HEK293 (cell line): ENCODE results near the gene JHY.

Source experiments
- CTCF ChIA-PET: fragments of 350-600 bp; formaldehyde crosslinking; extraction: SDS; loops from one replicate; lab custom pipeline; 2021; ENCODE audit warnings: antibody characterized with exemption; lab: Yijun Ruan, JAX
- POLR2A ChIA-PET: fragments of 300-600 bp; formaldehyde crosslinking; extraction: SDS; loops from one replicate; lab custom pipeline; 2020; ENCODE audit warnings: antibody characterized with exemption, inconsistent platforms; lab: Yijun Ruan, JAX
- H3K27ac ChIP-seq: fragments of 200-500 bp; sonication (Bioruptor generic); 2 replicates; pipeline ENCODE4 v1.5.1; 2014; ENCODE audit warnings: low read depth, low read length, control low read depth, inconsistent platforms; ENCODE audit errors: extremely low read depth
- H3K36me3 ChIP-seq, 2 experiments: fragments of 200-500 bp in 1 of 2; sonication (Bioruptor generic) in 1 of 2; 1 replicate in 1 of 2; 2 replicates in 1 of 2; pipeline ENCODE4 v1.5.1; 2014 to 2017; ENCODE audit warnings: inconsistent platforms in 2 of 2, low read length in 2 of 2; ENCODE audit not compliant: control insufficient read depth in 2 of 2, insufficient read depth in 1 of 2
- H3K4me1 ChIP-seq: fragments of 200-500 bp; sonication (Bioruptor generic); 2 replicates; pipeline ENCODE4 v1.5.1; 2014; ENCODE audit warnings: mild to moderate bottlenecking, low read length, inconsistent platforms; ENCODE audit not compliant: control insufficient read depth, insufficient read depth
- H3K4me3 ChIP-seq: 2 replicates; pipeline ENCODE4 v1.5.1; 2011; ENCODE audit warnings: low read depth, mild to moderate bottlenecking, control low read depth, low read length, moderate library complexity
- H3K9me3 ChIP-seq: fragments of 200-500 bp; sonication (Bioruptor generic); 2 replicates; pipeline ENCODE4 v1.5.1; 2014; ENCODE audit warnings: low read depth, low read length, inconsistent platforms; ENCODE audit not compliant: control insufficient read depth, insufficient read depth
- GLIS1 ChIP-seq: fragments of 450-650 bp; formaldehyde crosslinking; IDR thresholded peaks from 2 replicates; pipeline ENCODE4 v1.5.1; 2016; ENCODE audit warnings: missing biosample characterization, missing genetic modification characterization
- IKZF3 ChIP-seq: fragments of 450-650 bp; IDR thresholded peaks from 2 replicates; pipeline ENCODE4 v1.5.0; 2018; ENCODE audit warnings: missing biosample characterization, mild to moderate bottlenecking, missing genetic modification characterization, moderate library complexity
- KLF1 ChIP-seq: fragments of 450-650 bp; formaldehyde crosslinking; IDR thresholded peaks from 2 replicates; pipeline ENCODE4 v1.5.1; 2016; ENCODE audit warnings: missing biosample characterization, missing genetic modification characterization
- KLF16 ChIP-seq: fragments of 450-650 bp; formaldehyde crosslinking; IDR thresholded peaks from 2 replicates; pipeline ENCODE4 v1.5.1; 2017; ENCODE audit warnings: missing biosample characterization, missing genetic modification characterization
- MZF1 ChIP-seq: fragments of 450-650 bp; formaldehyde crosslinking; IDR thresholded peaks from 2 replicates; pipeline ENCODE4 v1.5.1; 2017; ENCODE audit warnings: missing biosample characterization, missing genetic modification characterization, borderline replicate concordance
- REST ChIP-seq: fragments of 450-650 bp; formaldehyde crosslinking; IDR thresholded peaks from 2 replicates; pipeline ENCODE4 v1.5.1; 2016; ENCODE audit warnings: missing biosample characterization, missing genetic modification characterization
- SCRT2 ChIP-seq: fragments of 450-650 bp; formaldehyde crosslinking; IDR thresholded peaks from 2 replicates; pipeline ENCODE4 v1.5.1; 2016; ENCODE audit warnings: missing biosample characterization, missing genetic modification characterization
- ZBTB1 ChIP-seq: fragments of 450-650 bp; formaldehyde crosslinking; IDR thresholded peaks from 2 replicates; pipeline ENCODE4 v1.5.1; 2016; ENCODE audit warnings: missing biosample characterization, missing genetic modification characterization
- ZBTB49 ChIP-seq: fragments of 450-650 bp; formaldehyde crosslinking; IDR thresholded peaks from 2 replicates; pipeline ENCODE4 v1.5.1; 2016; ENCODE audit warnings: missing biosample characterization, missing genetic modification characterization, low read depth
- ZBTB8A ChIP-seq: fragments of 450-650 bp; formaldehyde crosslinking; IDR thresholded peaks from 2 replicates; pipeline ENCODE4 v1.5.1; 2016; ENCODE audit warnings: missing biosample characterization, missing genetic modification characterization
- ZNF19 ChIP-seq: fragments of 450-650 bp; formaldehyde crosslinking; IDR thresholded peaks from 2 replicates; pipeline ENCODE4; 2016; ENCODE audit warnings: missing biosample characterization, missing genetic modification characterization, low read depth
- ZNF211 ChIP-seq: fragments of 450-650 bp; formaldehyde crosslinking; IDR thresholded peaks from 2 replicates; pipeline ENCODE4 v1.5.1; 2016; ENCODE audit warnings: low read depth, missing biosample characterization, missing genetic modification characterization
- ZNF324 ChIP-seq: fragments of 450-650 bp; formaldehyde crosslinking; IDR thresholded peaks from 2 replicates; pipeline ENCODE4 v1.5.1; 2016; ENCODE audit warnings: missing biosample characterization, missing genetic modification characterization
- ZNF354C ChIP-seq: fragments of 450-650 bp; formaldehyde crosslinking; IDR thresholded peaks from 2 replicates; pipeline ENCODE4 v1.5.1; 2016; ENCODE audit warnings: missing biosample characterization, missing genetic modification characterization, low read depth, borderline replicate concordance
- ZNF513 ChIP-seq: fragments of 450-650 bp; IDR thresholded peaks from 2 replicates; pipeline ENCODE4 v1.5.1; 2018; ENCODE audit warnings: missing biosample characterization, missing genetic modification characterization
- ZNF623 ChIP-seq: fragments of 450-650 bp; formaldehyde crosslinking; IDR thresholded peaks from 2 replicates; pipeline ENCODE4 v1.5.1; 2016; ENCODE audit warnings: missing biosample characterization, missing genetic modification characterization
- TF ChIP-seq, protein P1 (sequence below): fragments of 450-650 bp; formaldehyde crosslinking; IDR thresholded peaks from 2 replicates; pipeline ENCODE4 v1.5.1; 2016; ENCODE audit warnings: missing biosample characterization, missing genetic modification characterization

JHY gene

GRCh38 chr11:122917311-122917710, 34.8 kb downstream of the JHY start:
- ChIA-PET CTCF (interaction anchor here (0.7 to 1.7 kb wide), 3 partner anchors 10 to 53 kb away, joined by 3 to 9 read pairs (median 4); no protein-coding TSS in a partner anchor), POLR2A (no interaction called here)

More at GRCh38 chr11:122917311-122917710, 34.8 kb downstream of the JHY start:
- H3K36me3 ChIP-seq = no peaks in the 10 kb centered on the region
- H3K4me1 ChIP-seq = no peaks in the 10 kb centered on the region; the same call in 1 of the 2 replicates
- TF ChIP-seq REST (tag by site-specific recombination) (no peak), ZNF354C (tag by site-specific recombination) (no peak), ZNF211 (tag by site-specific recombination) (no peak), ZBTB1 (no peak), GLIS1 (tag by site-specific recombination) (no peak), KLF16 (tag by site-specific recombination) (no peak), ZNF19 (tag by site-specific recombination) (no peak), IKZF3 (tag by site-specific recombination) (no peak), ZNF513 (no peak), MZF1 (no peak), ZBTB8A (no peak), ZBTB49 (no peak), ZNF623 (tag by site-specific recombination) (no peak), SCRT2 (tag by site-specific recombination) (no peak), KLF1 (tag by site-specific recombination) (no peak), ZNF324 (tag by site-specific recombination) (no peak)
- TF ChIP-seq, protein P1, sequence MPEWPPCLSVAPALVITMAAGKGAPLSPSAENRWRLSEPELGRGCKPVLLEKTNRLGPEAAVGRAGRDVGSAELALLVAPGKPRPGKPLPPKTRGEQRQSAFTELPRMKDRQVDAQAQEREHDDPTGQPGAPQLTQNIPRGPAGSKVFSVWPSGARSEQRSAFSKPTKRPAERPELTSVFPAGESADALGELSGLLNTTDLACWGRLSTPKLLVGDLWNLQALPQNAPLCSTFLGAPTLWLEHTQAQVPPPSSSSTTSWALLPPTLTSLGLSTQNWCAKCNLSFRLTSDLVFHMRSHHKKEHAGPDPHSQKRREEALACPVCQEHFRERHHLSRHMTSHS = no peak
- no peak overlapping the region for H3K4me3 ChIP-seq
- H3K27ac ChIP-seq = no peak overlapping the region
- H3K9me3 ChIP-seq = no peaks in the 10 kb centered on the region
